Right hindlimb (tissue), 1 donor: Measurements from ENCODE around the gene AIG1.
"Not testable (repeated sequence)": the region's sequence is repeated elsewhere in the genome, so short reads cannot be mapped to it uniquely, and the experiment has no call there.

Experiments
- DNase-seq: peaks from one replicate; pipeline ENCODE4 v3.0.0-alpha.2; 2018

AIG1 gene

GRCh38 chr6:143059663-143060353 is 881 bp upstream of the AIG1 start:
- DNase-seq = peak; percentile 24

GRCh38 chr6:143060354-143060805 is 309 bp upstream of the AIG1 start:
- DNase-seq = peak; percentile 88

GRCh38 chr6:143061597-143062385 is 1.1 kb downstream of the AIG1 start:
- DNase-seq = no peak

GRCh38 chr6:143062551-143062950 is 1.9 kb downstream of the AIG1 start:
- no peak for DNase-seq

GRCh38 chr6:143063631-143064030 is 2.9 kb downstream of the AIG1 start:
- DNase-seq = no peak

- DNase-seq = no peak
Observed at GRCh38 chr6:143064271-143064670, 3.6 kb downstream of the AIG1 start.

- no peak for DNase-seq
Observed at GRCh38 chr6:143064951-143065683, 4.4 kb downstream of the AIG1 start.

GRCh38 chr6:143068001-143068400 is 7.3 kb downstream of the AIG1 start:
- DNase-seq = no peak

GRCh38 chr6:143074101-143074500 is 13.4 kb downstream of the AIG1 start:
- DNase-seq = no peak

GRCh38 chr6:143074670-143075318 is 14.1 kb downstream of the AIG1 start:
- DNase-seq = no peak

- no peak for DNase-seq
Observed at GRCh38 chr6:143078468-143079324, 18.0 kb downstream of the AIG1 start.

GRCh38 chr6:143079325-143079640 is 18.6 kb downstream of the AIG1 start:
- DNase-seq = no peak

- not testable (repeated sequence) for DNase-seq
Observed at GRCh38 chr6:143082274-143082673, 21.6 kb downstream of the AIG1 start.

GRCh38 chr6:143084019-143084418 is 23.3 kb downstream of the AIG1 start:
- DNase-seq = not testable (repeated sequence)

- DNase-seq = not testable (repeated sequence)
Observed at GRCh38 chr6:143087335-143087734, 26.6 kb downstream of the AIG1 start.

- no peak for DNase-seq
Observed at GRCh38 chr6:143087856-143088255, 27.2 kb downstream of the AIG1 start.

- DNase-seq = no peak
Observed at GRCh38 chr6:143090314-143091044, 29.8 kb downstream of the AIG1 start.

GRCh38 chr6:143092768-143093167 is 32.1 kb downstream of the AIG1 start:
- no peak for DNase-seq

GRCh38 chr6:143093290-143093689 is 32.6 kb downstream of the AIG1 start:
- no peak for DNase-seq

- DNase-seq = no peak
Observed at GRCh38 chr6:143096403-143096802, 35.7 kb downstream of the AIG1 start.

GRCh38 chr6:143097224-143097795 is 36.6 kb downstream of the AIG1 start:
- DNase-seq = no peak
